ENCODE measurements around the gene PSTPIP2. TPM values are rescaled to one million over a fixed set of nuclear protein-coding genes. Genes with fewer than 3 reads are reported as not detected.

The PSTPIP2 gene
- total RNA-seq, 1 experiment from 2014 or later: not detected

DNA sequence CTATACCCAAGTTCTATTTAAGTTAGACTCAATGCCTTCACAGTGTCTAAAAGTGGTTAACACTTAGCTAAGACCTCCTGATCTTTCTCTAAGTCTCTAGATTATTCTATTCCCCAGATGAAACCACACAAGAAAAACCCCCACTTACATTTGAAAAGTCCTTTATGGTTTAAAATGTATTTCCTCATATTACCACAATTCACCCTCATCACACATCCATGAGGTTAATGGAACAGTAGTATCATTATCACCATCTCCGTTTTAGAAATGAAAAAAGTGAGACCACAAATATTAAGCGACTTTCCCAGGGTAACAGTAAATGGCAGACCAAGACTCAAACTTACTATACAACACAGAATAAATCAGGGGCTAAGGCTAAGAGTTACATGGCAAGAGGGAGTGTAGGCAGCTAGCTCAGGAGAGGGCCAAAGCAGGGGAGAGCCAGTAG is 133.5 kb downstream of the PSTPIP2 start:
- no peaks in the 10 kb centered on the region for H3K27me3 ChIP-seq (ENCODE audit: insufficient read depth, low read depth)
- no peaks in the 10 kb centered on the region for H3K9me2 ChIP-seq (ENCODE audit: insufficient read depth)
- H3K79me2 ChIP-seq (ENCODE audit: low read depth): no peaks in the 10 kb centered on the region
- no peaks in the 10 kb centered on the region for H3K4me1 ChIP-seq (replicated peaks; ENCODE audit: insufficient read depth)
- TF ChIP-seq, protein P1, sequence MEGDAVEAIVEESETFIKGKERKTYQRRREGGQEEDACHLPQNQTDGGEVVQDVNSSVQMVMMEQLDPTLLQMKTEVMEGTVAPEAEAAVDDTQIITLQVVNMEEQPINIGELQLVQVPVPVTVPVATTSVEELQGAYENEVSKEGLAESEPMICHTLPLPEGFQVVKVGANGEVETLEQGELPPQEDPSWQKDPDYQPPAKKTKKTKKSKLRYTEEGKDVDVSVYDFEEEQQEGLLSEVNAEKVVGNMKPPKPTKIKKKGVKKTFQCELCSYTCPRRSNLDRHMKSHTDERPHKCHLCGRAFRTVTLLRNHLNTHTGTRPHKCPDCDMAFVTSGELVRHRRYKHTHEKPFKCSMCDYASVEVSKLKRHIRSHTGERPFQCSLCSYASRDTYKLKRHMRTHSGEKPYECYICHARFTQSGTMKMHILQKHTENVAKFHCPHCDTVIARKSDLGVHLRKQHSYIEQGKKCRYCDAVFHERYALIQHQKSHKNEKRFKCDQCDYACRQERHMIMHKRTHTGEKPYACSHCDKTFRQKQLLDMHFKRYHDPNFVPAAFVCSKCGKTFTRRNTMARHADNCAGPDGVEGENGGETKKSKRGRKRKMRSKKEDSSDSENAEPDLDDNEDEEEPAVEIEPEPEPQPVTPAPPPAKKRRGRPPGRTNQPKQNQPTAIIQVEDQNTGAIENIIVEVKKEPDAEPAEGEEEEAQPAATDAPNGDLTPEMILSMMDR (conservative IDR thresholded peaks at IDR 0.05): no peak
- no peaks in the 10 kb centered on the region for H4K20me1 ChIP-seq (ENCODE audit: insufficient read depth)
- no peak overlapping the region for H3K4me2 ChIP-seq
- intact Hi-C loops (cut with micrococcal nuclease; ENCODE audit: unreplicated experiment): no loop called here
- no peaks in the 10 kb centered on the region for H3F3A ChIP-seq (ENCODE audit: insufficient read depth, low read depth)
- H3K4me3 ChIP-seq: no peak overlapping the region
- no peaks in the 10 kb centered on the region for H3K9me3 ChIP-seq (ENCODE audit: insufficient read depth, low read depth)
- no peak overlapping the region for H3K27ac ChIP-seq
- H3K36me3 ChIP-seq (ENCODE audit: low read depth): peaks cover 29% of the 10 kb centered on the region
- no peak for DNase-seq
- ChIA-PET CTCF (interaction anchor here (0.5 to 0.6 kb wide), 2 partner anchors 29 to 220 kb away, joined by 5 to 6 read pairs; no protein-coding TSS in a partner anchor), POLR2A (ENCODE audit: unreplicated experiment) (no interaction called here)
- no TSS peak for BruUV-seq (replicated peaks)
- H2AFZ ChIP-seq: no peak overlapping the region

DNA sequence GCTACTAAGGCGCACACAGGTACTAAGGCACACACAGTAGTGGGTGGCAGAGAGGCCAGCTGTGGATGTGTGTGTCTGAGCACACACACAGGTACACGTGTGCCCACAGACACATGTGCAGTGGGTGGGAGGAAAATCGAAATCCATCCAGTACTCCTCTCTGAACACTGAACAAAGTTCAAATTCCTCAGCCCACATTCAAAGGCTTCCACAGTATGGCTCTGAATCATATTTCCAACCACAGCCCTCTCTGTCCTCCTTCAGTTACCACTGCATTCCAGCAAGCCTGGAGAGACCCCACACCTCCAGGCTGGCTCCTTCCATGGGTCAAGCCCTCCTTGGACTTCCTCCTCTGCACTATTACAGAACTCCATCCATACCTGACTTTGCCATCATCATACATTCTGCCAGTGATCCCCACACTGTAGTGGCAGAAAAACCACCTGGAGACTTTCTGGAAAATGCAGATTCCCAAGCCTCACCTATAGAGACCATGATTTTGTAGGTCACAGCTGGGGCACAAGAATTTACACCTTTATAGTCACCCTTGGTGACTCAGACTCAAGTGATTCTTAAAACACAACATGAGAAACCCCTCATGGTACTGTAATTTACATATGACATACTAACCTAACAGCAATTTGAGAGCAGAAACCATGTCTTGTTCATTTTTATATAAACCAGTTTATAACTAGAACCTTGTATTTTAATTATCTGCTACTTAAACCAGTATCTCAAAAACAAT is 136.3 kb downstream of the PSTPIP2 start:
- no TSS peak for BruUV-seq (replicated peaks)
- POLR2A ChIA-PET (ENCODE audit: unreplicated experiment): no interaction called here
- no peaks in the 10 kb centered on the region for H3K4me1 ChIP-seq (replicated peaks; ENCODE audit: insufficient read depth)

More for the DNA sequence above, 136.3 kb downstream of the PSTPIP2 start:
- Histone ChIP-seq H3K27ac (no peak overlapping the region), H3K27me3 (ENCODE audit: insufficient read depth, low read depth) (no peaks in the 10 kb centered on the region), H3K36me3 (ENCODE audit: low read depth) (peaks cover 15% of the 10 kb centered on the region), H3K4me3 (no peak overlapping the region), H3F3A (ENCODE audit: insufficient read depth, low read depth) (no peaks in the 10 kb centered on the region), H2AFZ (no peak overlapping the region), H4K20me1 (ENCODE audit: insufficient read depth) (no peaks in the 10 kb centered on the region), H3K79me2 (ENCODE audit: low read depth) (no peaks in the 10 kb centered on the region), H3K9me2 (ENCODE audit: insufficient read depth) (no peaks in the 10 kb centered on the region), H3K9me3 (ENCODE audit: insufficient read depth, low read depth) (no peaks in the 10 kb centered on the region), H3K4me2 (no peak overlapping the region)
- no peak for DNase-seq
- TF ChIP-seq, protein P1 (conservative IDR thresholded peaks at IDR 0.05): no peak
- TF ChIP-seq EZH2 (IDR thresholded peaks at IDR 0.05; ENCODE audit: low read depth): no peak
- CTCF ChIA-PET: no interaction called here
- intact Hi-C loops (cut with micrococcal nuclease; ENCODE audit: unreplicated experiment): no loop called here

Other genes starting within 250 kb of the PSTPIP2 start
- 0.50 and 1.0 TPM in 2 replicates for gene SIGLEC15, start 246.6 kb downstream of the PSTPIP2 start, total RNA-seq (2021)
- gene EPG5, start 104.9 kb downstream of the PSTPIP2 start, total RNA-seq (2021): 16.7 and 19.5 TPM in 2 replicates
- 232 and 242 TPM in 2 replicates for gene ATP5F1A, start 26.0 kb upstream of the PSTPIP2 start, total RNA-seq (2021)
- gene HAUS1, start 32.1 kb upstream of the PSTPIP2 start, total RNA-seq (2021): 25.3 and 33.3 TPM in 2 replicates

Data from PC-9 (cell line).